T-helper 2 cell (primary cell): ENCODE data around the gene CMTM4.
"Not testable (repeated sequence)": the region's sequence is repeated elsewhere in the genome, so short reads cannot be mapped to it uniquely, and the experiment has no call there.

Experiments
- DNase-seq, 5 experiments: peaks; one replicate each; pipeline versions ENCODE4 v3.0.0 to v3.0.0-alpha.2; 2012 to 2022

The CMTM4 gene

DNA sequence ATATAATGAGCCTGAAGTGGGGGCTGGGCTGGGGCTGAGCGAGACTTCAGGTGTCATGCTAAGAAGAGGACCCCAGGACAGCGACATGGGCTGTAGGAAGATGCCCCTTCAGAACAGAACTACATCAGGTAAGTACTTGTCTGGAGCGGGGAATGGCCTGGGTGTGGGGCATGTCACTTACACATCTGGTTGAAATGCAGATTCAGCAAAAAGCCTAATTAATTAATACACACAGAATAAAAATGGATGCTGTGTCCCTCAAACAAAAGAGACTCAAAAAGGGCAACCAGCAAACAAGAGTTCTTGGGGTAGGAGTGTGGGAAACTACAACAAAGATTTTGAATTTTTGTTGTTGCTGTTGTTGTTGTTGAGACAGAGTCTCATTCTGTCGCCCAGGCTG lies 105.5 kb downstream of the CMTM4 start:
- DNase-seq, result no peak

DNA sequence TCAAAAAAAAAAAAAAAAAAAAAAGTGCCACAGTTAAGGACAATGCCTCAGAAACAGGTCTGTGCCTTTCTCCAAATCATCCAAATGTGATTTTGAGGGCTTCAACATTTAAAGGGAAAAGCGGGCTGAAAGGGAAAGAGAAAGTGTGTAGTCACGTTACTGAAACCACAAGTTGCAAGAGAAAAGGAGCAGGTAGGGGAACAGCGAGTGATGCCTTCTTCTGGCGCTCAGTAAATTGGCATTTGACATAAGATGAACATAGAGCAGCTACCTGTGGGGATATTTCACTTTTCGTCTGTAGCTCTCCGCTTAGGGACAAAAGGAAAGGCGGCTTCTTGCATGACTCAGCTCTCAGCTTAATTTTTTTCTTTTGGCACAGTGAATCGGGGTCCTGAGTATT lies 106.2 kb downstream of the CMTM4 start:
- peak in 2 of 5 experiments; percentile 36 to 80 for DNase-seq

DNA sequence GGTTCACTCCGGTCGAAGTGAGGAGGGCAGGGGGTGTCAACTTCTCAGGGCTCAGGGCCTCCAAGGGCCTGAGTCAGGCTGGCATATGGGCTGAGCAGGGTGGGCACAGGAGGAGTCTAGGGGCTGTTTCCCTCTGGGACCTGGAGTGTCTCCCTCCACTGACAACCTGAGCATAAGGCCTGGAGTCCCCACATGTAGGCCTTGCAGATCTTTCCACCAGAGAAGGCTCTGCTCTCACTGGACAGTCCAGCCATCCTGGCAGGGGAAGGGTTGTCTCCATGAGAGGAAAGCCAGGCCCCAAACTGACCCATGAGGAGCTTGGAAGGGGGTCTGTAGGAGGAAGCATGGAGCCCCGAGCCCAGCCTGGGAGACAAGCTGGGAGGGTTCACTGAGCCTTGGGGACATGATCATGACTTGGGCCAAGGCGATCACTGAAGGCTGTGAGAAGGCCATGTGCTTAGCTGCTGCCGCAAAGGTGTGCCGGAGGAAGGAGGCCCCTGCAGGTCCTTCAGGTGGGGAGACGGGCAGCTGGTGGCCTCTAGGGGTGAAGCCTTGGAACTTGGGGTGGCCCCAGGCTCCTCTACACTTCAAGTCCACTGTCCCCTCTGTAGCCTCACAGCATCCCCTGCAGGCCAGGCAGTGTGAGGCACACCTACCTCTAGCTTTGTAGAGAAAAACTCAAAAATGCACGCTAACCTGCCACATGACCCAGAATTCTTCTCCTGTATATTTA lies 107.4 kb downstream of the CMTM4 start:
- peak in 4 of 5 experiments; percentile 35 to 90 (median 56) for DNase-seq

DNA sequence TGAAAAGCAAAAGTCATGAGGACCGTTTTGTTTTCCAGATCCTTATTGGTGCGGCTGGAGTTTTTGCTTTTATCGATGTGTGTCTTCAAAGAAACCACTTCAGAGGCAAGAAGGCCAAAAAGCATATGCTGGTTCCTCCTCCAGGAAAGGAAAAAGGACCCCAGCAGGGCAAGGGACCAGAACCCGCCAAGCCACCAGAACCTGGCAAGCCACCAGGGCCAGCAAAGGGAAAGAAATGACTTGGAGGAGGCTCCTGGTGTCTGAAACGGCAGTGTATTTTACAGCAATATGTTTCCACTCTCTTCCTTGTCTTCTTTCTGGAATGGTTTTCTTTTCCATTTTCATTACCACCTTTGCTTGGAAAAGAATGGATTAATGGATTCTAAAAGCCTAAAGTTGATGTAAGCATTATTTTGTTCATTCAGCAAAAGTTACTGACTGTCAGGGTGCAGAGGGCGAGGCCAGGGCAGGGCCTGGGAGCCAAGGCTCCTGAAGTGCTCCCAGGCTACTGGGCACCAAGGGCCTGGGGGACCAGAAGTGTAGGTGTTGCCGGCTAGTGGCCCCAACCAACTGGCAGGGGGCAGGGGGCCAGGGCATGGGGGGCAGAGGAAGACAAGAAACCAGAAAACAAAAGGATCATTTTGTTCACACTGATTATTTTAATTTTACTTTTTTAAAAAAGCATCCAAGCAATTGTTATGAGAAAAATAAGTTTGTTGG lies 108.5 kb downstream of the CMTM4 start:
- DNase-seq, result no peak

DNA sequence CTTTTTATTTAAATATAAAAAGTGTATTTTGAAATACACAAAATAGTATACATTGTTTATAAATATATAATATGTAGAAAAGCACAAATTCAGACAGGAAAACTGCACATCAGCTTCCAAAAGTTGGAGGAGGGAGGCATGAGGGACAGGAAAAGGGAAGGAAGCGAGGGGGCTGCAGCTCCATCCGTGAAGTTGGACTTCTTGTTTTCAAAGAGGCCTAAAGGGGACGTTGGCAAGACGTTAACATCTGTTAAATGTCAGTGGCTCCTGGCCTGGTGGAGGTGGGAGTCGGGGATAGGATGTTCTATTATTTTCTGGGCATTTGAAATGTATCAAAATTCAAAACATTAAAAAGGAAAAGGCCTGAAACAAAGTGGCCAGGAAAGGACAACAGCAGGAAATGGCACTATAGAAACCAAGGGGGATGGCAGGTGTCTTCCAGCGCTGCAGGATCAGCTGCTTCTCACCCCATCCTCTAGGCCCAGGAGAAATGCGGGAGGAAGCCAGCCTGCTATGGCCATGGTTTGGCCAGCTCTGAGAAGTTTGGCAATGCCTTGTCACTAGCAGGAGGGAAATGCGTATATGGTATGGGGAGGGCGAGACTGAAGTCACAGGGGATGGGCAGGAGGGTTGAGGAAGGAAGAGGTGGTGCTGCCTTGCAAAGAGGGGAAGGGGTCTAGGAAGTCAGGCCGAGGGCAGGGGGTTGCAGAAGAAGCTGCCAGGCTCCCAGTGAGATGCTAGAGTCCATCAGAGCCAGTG lies 110.9 kb downstream of the CMTM4 start:
- DNase-seq, result no peak

DNA sequence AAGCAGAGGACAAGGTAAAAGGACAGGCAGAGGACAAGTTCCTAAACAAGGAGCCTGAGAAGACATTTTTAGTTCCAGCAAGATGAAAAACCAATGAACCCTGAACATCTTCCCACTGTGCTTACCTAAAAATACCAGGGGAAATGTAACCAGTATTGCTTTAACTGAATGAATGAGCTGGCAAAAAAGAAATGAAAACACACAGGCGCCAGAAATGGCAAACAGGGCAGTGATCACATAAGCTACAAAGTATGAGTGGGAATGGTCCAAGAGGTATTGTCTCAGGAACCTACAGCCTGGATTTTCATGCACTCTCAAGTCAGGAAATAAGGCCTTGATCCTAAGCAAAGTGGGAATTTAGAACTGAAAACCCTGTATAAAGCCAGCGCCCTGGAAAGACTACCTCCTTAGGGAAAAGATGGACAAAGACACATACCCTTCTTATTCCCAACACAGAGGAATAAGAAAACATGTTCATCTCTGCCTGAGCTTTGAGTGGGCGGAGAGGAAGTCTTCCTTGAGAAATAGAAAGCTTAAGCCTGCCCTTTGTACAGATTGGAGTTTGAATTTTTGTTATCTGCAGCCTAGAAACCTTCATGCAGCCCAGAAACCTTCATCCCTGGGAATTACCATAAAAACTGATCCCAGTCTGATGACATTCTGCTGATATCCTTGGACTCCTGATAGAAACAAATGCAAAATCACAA lies 115.1 kb downstream of the CMTM4 start:
- DNase-seq, result no peak

DNA sequence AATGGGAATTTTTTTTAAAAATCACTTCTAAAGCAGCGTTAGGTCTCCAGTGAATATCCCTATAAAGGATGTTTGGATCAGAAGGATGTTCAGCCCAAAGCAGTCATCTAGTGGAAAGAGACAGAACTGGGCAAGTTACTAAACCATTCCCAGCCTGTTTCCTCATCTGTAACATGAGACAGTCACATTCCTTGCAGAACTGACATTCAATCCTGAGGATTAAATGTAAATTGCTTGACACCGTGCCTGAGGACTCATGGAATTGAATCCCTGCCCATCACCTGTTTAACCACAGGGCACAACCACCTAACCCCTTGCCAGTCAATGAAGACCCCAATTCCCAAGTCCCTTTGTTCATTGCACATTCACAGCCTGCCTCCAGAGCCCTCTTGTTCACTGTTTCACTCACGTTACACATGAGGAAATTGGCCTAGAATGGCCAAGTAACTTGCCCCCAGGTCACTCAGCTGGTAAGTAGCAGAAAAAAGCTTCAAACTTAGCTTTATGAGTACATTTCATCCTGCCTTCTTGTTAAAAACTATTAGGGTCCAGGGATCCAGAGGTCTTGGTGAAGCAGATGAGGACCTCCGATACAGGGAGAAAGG lies 115.8 kb downstream of the CMTM4 start:
- no peak for DNase-seq

DNA sequence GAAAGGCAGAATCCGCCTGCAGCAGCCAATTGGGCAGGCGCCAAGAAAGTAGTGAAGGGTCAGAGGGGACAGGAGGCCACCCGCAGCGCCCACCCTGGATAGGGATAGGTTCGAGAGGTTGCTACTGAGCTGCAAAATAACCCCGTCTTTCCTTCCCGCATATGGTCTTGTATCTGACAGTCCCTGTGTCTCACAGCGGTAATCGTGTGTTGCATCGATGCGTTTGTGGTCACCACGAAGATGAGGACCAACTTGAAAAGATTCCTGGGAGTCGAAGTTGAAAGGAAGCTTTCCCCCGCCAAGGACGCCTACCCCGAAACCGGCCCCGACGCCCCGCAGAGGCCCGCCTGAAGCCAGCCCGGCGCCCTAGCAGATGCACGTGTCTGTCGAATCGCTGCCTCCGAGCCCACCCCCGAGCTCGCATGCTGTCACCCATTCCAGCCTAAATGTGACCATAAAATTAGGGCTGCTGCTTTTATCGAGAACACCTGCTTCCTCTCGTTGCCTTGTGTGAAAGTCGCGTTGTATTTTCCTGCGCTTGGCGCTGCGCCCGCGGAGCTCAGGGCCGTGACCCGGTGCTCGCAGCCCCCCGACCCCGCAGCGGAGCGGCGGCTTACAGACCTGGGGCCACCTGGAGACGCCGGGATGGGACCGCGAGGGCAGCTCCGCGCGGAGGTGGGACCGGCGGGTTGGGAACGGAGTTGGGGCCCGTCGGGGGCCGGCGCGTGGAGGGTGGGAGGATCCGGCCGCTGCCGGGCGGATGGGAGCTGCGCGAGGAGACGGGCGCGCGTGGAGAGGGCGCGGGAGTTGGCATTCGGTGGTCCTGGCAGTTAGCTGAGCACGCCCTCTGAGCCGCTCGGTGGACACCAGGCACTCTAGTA lies 117.7 kb downstream of the CMTM4 start, which contains the start of gene CMTM2:
Gene CMTM2 (plus strand): TSS at position 813 of the 881 bp plus-strand sequence. CDS start 145 bp downstream, outside the sequence.
- no peak for DNase-seq

DNA sequence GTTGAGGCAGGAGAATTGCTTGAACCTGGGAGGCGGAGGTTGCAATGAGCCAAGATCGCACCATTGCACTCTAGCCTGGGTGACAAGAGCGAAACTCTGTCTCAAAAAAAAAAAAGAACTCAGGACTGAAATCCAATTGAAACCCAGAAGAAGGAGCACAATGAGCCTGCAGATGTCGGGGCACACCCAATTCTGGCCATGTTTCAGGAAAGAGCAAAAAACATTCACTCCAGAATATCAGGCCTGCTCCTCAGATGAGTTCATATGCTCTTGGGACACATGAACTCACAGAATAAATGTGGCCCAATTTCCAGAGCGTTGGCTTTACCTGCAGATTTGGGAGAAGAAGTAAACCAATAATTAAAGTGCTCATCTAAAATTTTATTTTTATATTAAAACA lies 120.2 kb downstream of the CMTM4 start:
- no peak for DNase-seq

DNA sequence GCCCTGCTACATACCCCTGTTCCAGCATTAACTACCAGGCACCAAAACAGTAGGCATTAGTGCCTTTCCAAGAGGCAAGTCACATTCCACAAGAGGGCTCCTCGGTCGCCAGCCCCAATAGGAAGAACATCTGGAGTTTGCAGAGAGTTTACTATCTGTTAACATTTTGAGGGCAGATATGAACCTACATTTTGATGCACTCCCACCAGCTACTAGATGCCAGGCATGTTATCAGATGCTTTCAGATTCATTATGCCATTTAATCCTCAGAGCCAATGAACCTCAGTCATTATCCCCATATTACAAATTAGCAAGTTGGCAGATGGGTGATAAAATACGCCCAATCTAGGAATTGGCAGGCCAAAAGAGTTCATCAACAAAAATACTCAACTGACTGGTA lies 121.5 kb downstream of the CMTM4 start:
- no peak for DNase-seq

DNA sequence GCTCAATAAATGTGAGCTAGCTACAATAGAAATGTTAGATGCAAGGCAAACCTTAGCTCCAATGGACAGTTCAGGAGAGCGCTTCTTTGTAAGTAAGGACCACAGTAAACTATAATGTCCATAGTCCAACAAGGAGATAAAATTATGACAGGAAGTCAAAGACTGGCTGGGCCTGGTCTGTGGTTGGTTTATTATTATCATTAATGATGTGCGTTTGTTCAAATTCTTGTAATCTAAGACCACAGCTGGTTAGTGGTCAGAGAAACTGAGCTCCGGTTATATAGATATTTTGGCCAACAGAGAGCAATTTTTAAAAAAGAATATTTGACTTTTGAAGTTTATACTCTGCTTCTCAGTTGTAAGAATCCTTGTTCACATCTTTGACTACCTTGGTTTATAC lies 122.0 kb downstream of the CMTM4 start:
- no peak for DNase-seq

DNA sequence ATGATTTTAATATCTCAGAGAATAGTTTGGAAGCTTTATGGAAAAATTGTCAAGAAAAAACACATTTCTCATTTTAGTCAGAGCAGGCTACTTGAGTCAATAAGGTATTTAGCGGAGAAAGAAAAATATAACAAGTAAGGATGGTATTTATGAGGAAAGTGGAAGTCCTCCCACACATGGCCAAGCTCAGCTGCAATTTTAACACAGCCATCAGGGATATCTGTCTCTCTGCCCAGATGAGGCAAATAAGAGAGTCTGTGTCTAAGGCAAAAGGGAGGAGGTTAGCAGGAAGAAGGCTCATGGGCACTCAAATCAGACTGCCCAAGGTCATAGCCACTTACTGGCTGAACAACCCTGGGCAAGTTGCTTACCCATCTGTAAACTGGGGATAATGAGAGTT lies 122.5 kb downstream of the CMTM4 start:
- DNase-seq, result no peak

DNA sequence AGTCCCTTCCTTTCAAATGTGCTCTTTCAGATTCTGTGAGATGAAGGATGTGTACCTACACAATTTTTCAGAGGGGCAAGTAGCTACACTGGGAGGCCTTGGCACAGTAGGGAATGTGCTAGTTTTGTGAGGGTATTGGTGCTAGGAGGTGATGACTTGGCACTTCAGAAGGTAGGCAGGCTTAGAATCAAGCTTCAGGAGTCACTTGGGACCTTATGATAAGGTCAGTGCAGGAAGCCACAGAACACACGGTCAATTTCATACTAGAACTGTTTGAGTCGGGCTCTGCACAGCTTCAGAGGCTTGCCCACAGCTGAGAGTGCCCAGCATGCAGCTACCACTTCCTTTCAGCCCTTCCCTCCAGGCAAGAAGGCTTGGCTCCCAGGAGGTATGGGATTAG lies 124.2 kb downstream of the CMTM4 start:
- DNase-seq, result no peak

DNA sequence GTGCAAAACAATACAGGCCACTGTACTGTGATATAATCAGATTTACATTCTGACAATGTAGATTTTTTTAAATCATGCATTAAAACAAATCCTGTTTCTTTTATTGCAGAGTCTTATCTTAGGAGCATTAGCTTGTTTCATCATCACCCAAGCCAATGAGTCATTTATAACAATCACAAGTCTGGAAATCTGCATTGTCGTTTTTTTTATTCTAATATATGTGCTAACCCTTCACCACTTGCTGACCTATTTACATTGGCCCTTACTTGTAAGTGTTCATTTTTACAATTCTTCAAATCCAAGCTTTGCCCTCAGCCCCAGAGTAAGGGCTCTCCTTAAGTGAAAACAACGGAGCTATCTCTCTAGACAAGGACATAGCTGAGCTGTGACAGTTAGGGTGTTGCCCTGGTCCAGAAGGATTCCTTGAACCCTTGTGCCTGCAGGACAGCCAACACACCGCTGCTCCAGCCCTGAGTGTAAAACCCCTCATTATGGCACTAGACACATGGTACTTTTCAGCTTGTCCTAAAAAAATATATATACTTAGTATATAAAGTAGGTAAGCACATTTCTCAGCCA lies 126.6 kb downstream of the CMTM4 start:
- DNase-seq, result no peak

DNA sequence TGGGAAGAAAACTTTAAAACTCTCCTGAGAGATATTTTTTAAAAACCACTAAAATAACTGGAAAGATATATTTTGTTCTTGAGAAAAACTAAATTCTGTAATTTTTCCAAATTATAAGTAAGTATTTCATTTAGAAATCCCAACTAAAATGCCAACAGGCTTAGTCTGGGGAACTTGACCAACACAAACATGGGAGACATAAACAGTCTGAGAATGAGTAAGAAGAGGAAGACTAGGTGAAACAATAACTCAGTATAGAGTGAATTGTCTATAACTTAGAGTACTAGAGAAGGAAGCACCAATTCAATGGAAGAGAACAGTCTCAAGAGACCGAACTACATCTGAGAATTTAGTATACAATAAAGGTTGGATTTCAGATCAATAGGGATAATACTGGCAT lies 127.4 kb downstream of the CMTM4 start:
- no peak for DNase-seq

DNA sequence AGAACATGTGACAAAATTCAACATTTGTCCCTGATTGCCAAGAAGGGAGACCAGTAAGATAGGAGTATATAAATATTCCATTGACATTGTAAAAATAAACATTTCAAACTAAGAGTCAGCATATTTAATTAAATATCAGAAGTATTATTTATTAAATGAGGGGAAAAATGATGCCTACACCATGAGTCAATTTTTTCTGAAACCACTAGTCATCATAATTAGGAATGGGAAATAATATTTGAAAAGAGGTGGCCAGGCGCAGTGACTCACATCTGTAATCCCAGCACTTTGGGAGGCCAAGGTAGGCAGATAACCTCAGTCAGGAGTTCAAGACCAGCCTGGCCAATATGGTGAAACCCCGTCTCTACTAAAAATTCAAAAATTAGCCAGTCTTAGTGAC lies 128.2 kb downstream of the CMTM4 start:
- no peak for DNase-seq

DNA sequence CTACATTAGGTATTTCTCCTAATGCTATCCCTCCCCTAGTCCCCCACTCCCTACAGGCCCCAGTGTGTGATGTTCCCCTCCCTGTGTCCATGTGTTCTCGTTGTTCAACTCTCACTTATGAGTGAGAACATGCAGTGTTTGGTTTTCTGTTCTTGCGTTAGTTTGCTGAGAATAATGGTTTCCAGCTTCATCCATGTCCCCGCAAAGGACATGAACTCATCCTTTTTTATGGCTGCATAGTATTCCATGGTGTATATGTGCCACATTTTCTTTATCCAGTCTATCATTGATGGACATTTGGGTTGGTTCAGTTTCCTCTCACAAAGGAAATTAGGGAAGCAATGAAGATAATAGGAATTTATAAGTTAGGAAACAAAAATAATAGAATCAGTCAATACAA lies 129.3 kb downstream of the CMTM4 start:
- not testable (repeated sequence) for DNase-seq

DNA sequence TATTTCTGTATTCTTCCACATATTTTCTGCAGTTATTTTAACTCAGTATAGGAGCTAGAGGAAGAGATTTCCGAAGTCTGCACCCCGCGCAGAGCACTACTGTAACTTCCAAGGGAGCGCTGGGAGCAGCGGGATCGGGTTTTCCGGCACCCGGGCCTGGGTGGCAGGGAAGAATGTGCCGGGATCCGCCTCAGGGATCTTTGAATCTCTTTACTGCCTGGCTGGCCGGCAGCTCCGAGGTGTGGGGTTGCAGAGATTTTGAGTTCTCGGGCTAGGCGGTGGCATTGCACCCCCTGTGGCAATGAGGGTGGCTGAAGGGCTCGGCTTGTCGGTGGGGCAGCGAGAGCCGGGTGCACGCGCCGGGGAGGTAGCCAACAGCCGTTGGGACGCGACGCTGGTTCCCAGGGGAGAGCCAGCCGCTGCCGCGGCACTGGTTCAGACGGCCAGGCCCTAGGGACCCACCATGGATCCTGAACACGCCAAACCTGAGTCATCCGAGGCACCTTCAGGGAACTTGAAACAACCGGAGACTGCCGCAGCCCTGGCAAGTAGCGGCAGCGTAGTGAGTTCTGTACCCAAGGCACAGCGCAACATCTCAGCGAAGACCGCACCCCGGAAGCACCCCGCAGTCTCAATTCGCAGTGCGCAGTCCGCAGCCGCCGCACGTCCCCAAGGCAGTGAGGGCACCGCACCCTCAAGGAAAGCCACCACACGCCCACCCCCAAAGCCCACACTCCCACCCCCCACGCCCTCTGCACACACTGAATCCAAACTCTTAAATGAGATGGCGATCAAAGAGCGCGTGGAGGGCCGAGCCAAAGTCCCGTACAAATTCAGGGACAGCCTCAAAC lies 130.3 kb downstream of the CMTM4 start, which contains the start of gene CMTM1:
Gene CMTM1 (plus strand): TSS at position 389 of the 851 bp plus-strand sequence. CDS start 75 bp downstream, at position 464.
- DNase-seq, result no peak
